ENCODE measurements around the gene MNX1. TPM values are rescaled to one million over a fixed set of nuclear protein-coding genes. Genes with fewer than 3 reads are reported as not detected.

MNX1 gene
- total RNA-seq, 1 experiment from 2014 or later: not detected

DNA sequence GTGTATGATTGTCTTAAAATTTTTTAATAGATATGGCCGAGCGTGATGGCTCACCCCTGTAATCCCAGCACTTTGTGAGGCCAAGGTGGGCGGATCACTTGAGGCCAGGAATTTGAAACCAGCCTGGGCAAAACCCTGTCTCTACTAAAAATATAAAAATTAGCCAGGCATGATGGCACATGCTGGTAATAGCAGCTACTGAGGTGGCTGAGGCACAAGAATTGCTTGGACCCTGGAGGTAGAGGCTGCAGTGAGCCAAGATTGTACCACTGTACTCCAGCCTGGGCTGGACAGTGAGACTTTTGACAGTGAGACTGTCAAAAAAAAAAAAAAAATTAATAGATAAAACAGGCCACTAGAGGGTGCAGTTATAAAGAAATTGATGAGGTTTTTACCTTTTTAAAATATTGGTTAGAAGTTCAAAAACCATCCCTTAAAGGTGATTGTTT, 40.5 kb downstream of the MNX1 start:
- DNase-seq (ENCODE audit: low read depth): peak; percentile 27

DNA sequence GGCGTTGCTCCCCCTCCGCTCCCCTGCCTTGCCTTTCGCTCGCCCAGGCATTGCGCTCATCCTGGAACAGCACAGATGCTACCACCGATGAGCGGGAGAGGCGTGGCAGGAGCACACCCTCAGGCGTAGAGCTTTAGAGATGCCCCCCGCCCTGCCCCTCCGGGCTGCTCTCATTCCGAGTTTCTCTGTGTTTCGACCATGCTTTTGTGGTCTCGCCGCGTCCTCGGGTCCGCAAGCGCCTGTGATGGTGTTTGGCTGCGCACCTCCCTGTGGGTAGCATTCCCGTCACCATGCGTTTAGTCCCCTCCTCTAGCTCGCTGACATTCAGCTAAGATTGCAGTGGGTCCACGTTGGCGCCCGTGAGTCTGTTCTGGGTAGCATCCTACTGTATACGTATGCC, 42.3 kb downstream of the MNX1 start:
- DNase-seq (ENCODE audit: low read depth): no peak

DNA sequence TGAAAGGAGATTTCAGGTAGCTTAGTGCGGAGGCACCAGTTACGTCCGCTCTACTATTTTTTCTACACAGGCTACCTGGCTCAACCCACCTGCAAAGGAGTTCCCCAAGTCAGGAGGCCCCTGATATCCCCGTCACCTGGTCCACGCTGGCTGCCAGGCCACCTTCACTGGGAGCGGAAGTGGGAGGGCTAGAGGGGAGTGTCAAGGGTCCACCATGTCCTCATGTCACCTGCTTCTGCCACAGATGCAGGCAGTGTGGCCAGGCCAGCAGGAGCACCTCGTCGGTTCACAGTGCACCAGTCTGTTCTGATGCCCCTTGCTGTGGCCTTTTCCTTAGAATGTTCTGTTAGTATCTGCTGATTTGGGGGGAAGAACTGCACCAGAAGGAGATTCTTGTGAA, 44.1 kb downstream of the MNX1 start:
- DNase-seq (ENCODE audit: low read depth): no peak

DNA sequence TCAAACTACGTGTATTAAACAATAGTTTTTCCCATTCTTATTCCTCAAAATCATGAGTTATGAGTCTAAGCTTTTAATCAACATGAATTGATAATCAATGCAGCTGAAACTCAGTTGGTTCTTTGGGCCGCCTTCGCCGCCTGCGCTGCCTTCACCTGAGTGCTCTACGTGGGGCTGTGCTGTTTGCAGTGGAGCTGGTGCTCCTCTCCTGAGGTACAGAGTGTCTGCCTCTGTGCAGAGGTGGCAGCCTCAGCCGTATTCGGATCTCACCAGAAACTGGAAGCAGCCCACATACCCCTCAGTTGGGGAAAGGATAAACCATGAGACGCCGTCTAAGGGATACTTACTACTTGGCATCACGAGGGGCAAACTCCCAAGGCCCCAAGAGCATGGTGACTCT, 45.5 kb downstream of the MNX1 start:
- DNase-seq (ENCODE audit: low read depth): no peak

DNA sequence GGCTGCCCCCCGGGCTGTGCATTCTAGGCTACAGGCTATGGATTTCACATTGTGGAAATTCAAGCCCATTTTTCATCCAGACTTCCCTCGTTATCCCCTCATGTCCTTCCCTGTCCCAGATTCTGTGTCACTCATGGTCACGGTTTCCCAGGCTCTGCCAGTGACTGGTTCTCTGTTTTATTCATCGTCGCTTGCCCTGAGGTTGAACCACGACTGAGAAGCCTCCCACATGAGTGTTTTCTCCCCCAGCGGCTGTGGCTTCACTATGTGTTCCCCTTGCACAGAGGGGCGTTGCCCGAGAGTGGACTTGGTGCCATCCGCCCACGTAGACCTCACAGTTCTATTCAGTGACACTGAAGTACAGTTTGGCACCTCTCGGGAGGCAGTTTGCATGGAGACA, 47.0 kb downstream of the MNX1 start:
- no peak for DNase-seq (ENCODE audit: low read depth)

- DNase-seq (ENCODE audit: low read depth): no peak
Observed at GRCh38 chr7:156962897-156963296, 47.6 kb downstream of the MNX1 start.

GRCh38 chr7:156962145-156962544, 48.3 kb downstream of the MNX1 start:
- DNase-seq (ENCODE audit: low read depth): no peak

- no peak for DNase-seq (ENCODE audit: low read depth)
Observed at GRCh38 chr7:156956727-156957126, 53.7 kb downstream of the MNX1 start.

DNA sequence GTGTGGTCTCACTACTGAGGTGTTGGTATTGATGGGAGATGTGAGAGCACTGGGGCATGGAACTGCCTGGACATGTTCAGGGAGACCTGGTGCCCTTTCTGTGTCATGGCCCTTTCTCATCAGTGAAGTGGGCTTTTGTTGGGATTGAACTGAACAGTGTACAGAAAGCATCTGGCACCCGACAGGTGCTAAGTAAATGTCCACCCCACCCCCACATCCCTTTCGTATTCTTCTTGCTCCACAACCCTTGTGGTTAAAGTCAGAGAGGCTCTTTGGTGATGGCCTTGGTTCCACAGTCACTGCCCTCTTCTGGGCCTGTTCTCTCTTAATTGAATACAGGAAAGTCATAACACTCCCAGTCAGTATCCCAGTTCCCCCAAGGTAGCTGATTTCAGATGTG, 55.5 kb downstream of the MNX1 start:
- DNase-seq (ENCODE audit: low read depth): no peak

Other genes with a start within 250 kb of the MNX1 start
- 31.1 and 39.9 TPM in 2 replicates for gene LMBR1, start 117.5 kb downstream of the MNX1 start, total RNA-seq (2014; rRNA removed; shearing (Covaris generic))
- 7.3 and 14.1 TPM in 2 replicates for gene NOM1, start 61.0 kb downstream of the MNX1 start, total RNA-seq (2014; rRNA removed; shearing (Covaris generic))
- 47.1 and 72.7 TPM in 2 replicates for gene UBE3C, start 128.3 kb upstream of the MNX1 start, total RNA-seq (2014; rRNA removed; shearing (Covaris generic))